HG03159 (cell line): Measurements from ENCODE around the gene CCDC30.

Experiments used
- ATAC-seq: cut with Tn5 transposase; IDR thresholded peaks from one replicate; pipeline ENCODE4 v1.9.1; 2021; ENCODE audit warnings: mild to moderate bottlenecking, moderate library complexity; ENCODE audit not compliant: unreplicated experiment

Gene CCDC30

GRCh38 chr1:42462828-42463763, at the start of gene CCDC30:
TSS of gene CCDC30 (plus strand) at chr1:42463286. CDS start at chr1:42480552, 17,266 bp downstream.
- ATAC-seq = peak; percentile 98

DNA sequence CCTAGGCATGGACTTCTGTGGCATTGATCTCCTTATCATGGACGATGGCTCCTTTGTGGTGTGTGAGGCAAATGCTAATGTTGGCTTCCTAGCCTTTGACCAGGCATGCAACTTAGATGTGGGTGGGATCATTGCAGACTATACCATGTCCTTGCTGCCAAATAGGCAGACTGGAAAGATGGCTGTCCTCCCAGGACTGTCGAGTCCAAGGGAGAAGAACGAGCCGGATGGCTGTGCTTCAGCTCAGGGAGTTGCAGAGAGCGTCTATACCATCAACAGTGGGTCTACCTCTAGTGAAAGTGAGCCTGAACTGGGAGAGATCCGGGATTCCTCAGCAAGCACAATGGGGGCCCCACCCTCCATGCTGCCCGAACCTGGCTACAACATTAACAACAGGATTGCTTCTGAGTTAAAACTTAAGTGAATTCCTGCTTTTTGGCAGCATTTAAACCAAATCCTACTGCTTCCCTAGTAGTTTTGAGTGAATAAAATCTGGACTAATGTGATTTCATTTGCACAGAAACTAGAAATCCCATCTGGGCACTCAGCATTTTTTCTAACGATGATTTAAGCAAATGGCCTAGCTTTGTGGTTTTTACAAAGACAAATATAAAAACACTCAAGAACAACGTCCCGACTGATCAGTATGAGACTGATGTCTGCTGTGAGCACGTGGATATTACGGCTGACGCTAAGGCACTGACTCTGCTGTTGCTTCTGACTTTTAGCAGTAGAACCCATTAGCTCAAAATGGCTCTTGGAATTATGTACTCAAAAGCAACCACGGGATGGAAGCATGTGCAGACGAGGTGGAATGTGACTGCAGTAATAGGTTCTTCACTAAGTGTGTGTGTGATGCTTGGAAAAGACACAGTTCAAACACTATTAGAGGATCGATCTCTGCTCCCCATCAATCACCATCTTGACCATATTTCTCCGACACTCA, 48.3 kb upstream of the CCDC30 start:
- no peak for ATAC-seq

DNA sequence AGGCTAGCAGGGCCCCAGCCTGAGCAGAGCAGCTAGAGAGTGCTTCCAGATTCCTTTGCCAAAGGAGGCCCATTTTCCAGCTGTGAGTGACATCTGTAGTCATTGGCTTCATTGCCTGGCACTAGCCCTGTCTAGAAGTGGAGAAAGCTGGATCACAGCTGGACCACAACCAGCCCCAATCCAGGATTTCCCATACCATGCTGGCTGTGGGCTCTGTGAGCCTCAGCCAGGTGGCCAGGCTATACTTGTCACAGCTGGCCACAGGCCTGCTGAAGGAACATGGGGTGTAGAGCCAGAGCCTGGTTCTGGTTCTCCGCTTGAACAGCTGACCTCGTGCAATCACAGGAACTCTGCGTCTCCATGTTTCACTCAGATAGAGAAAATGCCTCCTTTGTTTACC, 45.9 kb upstream of the CCDC30 start:
- ATAC-seq = no peak

GRCh38 chr1:42418516-42418915, 44.6 kb upstream of the CCDC30 start:
- ATAC-seq = no peak

- ATAC-seq = no peak
These were observed 43.8 kb upstream of the CCDC30 start for GRCh38 chr1:42419126-42419821.

- ATAC-seq = no peak
These were observed 43.0 kb upstream of the CCDC30 start for GRCh38 chr1:42420121-42420520.

- ATAC-seq = no peak
These were observed 42.0 kb upstream of the CCDC30 start for GRCh38 chr1:42420911-42421585.

- ATAC-seq = no peak
These were observed 40.3 kb upstream of the CCDC30 start for GRCh38 chr1:42422737-42423136.

- ATAC-seq = no peak
These were observed 39.4 kb upstream of the CCDC30 start for GRCh38 chr1:42423681-42424080.

- ATAC-seq = no peak
These were observed 38.9 kb upstream of the CCDC30 start for GRCh38 chr1:42424201-42424600.

DNA sequence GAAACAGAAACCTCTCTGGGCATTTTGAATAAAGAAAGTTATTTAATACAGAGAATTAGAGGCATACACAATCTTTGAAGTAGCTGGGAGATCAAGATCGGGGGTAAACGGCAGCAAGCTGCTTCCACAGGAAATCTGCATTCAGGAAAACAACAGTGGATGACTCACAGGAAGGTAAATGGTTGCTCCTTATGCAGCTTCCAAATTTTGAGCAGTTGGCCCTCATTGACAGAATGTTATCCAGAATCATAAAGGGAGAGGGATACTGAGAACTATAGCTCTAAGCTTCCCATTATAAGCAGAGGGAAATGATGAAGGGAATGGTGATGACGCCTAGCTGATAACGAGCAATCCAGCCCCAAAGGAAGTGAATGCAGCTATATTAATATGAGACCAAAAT, 35.8 kb upstream of the CCDC30 start:
- ATAC-seq = no peak

DNA sequence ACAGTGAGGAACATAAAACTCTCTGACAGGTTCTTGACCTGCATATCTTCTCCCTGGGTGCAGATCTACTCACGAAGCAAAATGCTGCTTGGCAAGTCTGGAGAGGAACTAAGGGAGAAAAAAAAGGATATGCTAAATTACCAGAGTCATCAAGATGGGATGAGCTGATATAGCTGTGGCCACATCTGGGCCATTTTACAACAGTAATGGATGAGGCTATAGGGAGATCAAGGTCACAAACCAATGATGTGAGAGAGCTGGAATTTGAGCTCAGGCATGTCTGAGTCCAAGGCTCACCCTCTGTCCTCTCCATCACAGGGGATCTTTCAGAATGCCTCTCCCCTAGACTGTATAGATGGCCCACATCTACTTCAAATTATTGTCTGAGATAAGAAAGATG, 33.5 kb upstream of the CCDC30 start:
- ATAC-seq = no peak

DNA sequence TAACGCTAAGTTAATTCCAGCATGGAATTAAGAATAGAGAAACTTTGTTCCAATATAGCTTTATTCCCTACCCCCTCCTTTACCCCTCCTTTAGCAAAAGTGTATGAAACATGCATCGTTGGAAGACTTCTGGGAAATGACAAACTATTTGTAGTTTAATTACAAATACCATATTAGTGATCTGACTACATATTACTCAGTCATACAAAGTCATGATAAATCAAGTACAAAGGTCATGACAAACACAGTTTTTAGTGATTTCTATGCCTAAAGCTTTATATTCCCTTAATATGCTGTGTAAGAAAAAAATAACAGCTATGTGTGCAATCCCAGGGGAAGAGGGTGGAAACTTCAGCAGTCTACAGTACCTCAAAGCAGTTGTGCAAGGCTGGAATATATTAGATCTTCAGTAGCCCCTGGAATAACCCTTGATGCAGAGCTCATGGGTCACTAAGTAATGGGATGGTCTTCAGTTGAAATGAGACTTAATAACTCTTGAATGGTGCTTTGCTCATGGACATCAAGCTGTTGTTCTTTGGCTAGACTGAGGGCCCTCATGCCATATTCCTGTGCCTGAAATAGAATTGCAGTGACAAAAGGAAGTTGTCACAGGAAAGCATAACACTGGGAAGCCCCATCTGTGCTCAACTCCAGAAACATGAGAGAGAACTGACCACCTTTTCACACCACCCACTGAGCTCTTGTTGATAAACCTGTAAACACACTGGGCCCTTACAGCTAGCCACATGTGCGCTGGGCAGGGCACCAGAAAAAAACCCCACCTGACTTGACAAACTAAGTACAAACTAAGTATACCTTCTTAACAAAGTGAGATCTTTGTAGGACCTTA, 32.6 kb upstream of the CCDC30 start:
- ATAC-seq = no peak

- no peak for ATAC-seq
These were observed 31.6 kb upstream of the CCDC30 start for GRCh38 chr1:42431514-42431913.

GRCh38 chr1:42432714-42433113, 30.4 kb upstream of the CCDC30 start:
- ATAC-seq = no peak

DNA sequence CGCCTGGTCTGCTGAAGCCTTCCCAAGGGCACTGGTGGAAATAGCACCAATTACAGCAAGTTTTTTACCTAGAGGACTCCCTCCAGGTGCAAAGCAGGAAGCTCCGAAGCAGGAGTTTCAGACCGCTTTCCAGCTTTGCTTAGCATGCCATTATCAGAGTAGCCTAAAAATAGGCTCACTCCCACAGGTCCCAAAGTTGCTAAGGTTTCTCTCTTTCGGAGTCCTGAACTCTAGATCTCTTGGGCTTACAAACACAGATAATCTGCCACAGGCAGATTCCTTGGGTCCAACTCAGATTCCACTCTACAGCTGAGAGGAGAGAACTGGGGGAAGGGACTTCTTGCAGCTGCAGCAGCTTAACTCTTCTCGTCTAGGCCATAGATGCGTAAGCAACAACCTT, 29.7 kb upstream of the CCDC30 start:
- ATAC-seq = no peak

- no peak for ATAC-seq
These were observed 28.7 kb upstream of the CCDC30 start for GRCh38 chr1:42434340-42434739.

DNA sequence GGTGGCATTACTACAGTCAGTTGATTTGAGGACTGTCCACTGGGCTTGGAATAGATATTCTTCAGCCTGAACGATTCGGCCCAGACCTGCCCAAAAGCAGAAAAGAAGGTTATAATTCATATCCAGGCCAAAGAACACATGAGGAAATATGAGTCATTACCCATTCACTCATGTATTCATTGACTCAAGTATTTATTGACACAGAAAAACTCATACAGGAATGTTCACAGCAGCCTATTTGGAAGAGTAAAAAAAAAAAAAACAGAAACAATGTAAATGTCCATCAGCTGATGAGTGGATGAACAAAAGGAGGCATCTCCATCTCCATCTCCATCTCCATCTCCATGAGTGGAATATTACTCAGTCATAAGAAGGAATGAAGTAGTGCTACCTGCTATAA, 23.1 kb upstream of the CCDC30 start:
- ATAC-seq = no peak

GRCh38 chr1:42442662-42443061, 20.4 kb upstream of the CCDC30 start:
- ATAC-seq = no peak

DNA sequence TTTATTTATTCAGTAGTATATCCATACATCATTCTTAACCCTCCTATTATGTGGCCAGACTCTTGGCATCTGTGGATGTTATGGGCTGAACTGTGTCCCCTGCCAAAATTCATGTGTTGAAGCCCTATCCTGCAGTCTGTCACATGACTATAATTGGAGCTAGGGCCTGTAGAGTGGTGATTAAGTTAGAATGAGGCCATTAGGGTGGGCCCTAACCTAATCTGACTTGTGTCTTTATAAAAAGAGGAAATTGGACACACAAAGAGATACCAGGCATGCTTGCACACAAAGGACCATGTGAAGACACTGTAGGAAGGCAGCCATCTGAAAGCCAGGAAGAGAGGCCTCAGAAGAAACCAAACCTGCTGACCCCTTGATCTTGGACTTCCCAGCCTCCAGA, 13.8 kb upstream of the CCDC30 start:
- no peak for ATAC-seq
